Keratinocyte (primary cell): ENCODE data around the gene SND1. TPM values are rescaled to one million over a fixed set of nuclear protein-coding genes. Genes with fewer than 3 reads are reported as not detected.

Experiments
- DNase-seq: peaks from one replicate; pipeline ENCODE4 v3.0.0-alpha.2; 2011; ENCODE audit warnings: low read depth, missing footprints, low spot score
- FAIRE-seq: peaks from 2 replicates; lab custom pipeline; 2011; peaks lifted over from hg19 to GRCh38; lab: Jason Lieb, UNC
- H2AFZ ChIP-seq: 2 replicates; pipeline ENCODE4 v1.6.0; 2012; ENCODE audit warnings: low read length, control low read depth, inconsistent platforms; ENCODE audit not compliant: control insufficient read depth
- H3K27ac ChIP-seq: 2 replicates; pipeline ENCODE4 v1.5.1; 2011; ENCODE audit warnings: low read length; ENCODE audit not compliant: control insufficient read depth, insufficient read depth
- H3K27me3 ChIP-seq: 3 replicates; pipeline ENCODE4 v1.6.0; 2011; ENCODE audit warnings: low read length; ENCODE audit not compliant: control insufficient read depth, insufficient read depth; ENCODE audit errors: extremely low read depth
- H3K36me3 ChIP-seq, 2 experiments: 2 replicates in 1 of 2; 3 replicates in 1 of 2; pipeline ENCODE4 v1.5.1; 2011; ENCODE audit warnings: low read length in 2 of 2, mild to moderate bottlenecking in 1 of 2; ENCODE audit not compliant: control insufficient read depth in 2 of 2, insufficient read depth in 2 of 2; ENCODE audit errors: extremely low read depth in 1 of 2
- H3K4me1 ChIP-seq: 3 replicates; pipeline ENCODE4 v1.5.1; 2011; ENCODE audit warnings: low read length; ENCODE audit not compliant: control insufficient read depth, insufficient read depth; ENCODE audit errors: extremely low read depth
- H3K4me2 ChIP-seq: 3 replicates; pipeline ENCODE4 v1.6.0; 2011; ENCODE audit warnings: low read depth, low read length; ENCODE audit not compliant: control insufficient read depth, insufficient read depth; ENCODE audit errors: extremely low read depth
- H3K4me3 ChIP-seq, 3 experiments: fragments of 200-600 bp in 1 of 3; sonication (generic) in 1 of 3; 2 replicates in 2 of 3; 3 replicates in 1 of 3; pipeline ENCODE4 v1.5.1; 2011 to 2016; ENCODE audit warnings: low read length in 3 of 3, mild to moderate bottlenecking in 3 of 3, control low read depth in 2 of 3, inconsistent platforms in 1 of 3, low read depth in 1 of 3, mixed read lengths in 1 of 3, mixed run types in 1 of 3, moderate library complexity in 1 of 3; ENCODE audit not compliant: control insufficient read depth in 2 of 3, insufficient read depth in 2 of 3; ENCODE audit errors: extremely low read depth in 1 of 3
- H3K79me2 ChIP-seq: 2 replicates; pipeline ENCODE4 v1.6.0; 2012; ENCODE audit warnings: low read length; ENCODE audit not compliant: control insufficient read depth, insufficient read depth
- H3K9ac ChIP-seq: 3 replicates; pipeline ENCODE4 v1.6.0; 2011; ENCODE audit warnings: low read length; ENCODE audit not compliant: control insufficient read depth, insufficient read depth; ENCODE audit errors: extremely low read depth
- H3K9me1 ChIP-seq: 3 replicates; pipeline ENCODE4 v1.6.0; 2011; ENCODE audit warnings: low read length; ENCODE audit not compliant: control insufficient read depth, insufficient read depth; ENCODE audit errors: extremely low read depth
- H3K9me3 ChIP-seq: 2 replicates; pipeline ENCODE4 v1.5.1; 2012; ENCODE audit warnings: low read depth, low read length; ENCODE audit not compliant: control insufficient read depth
- H4K20me1 ChIP-seq: 3 replicates; pipeline ENCODE4 v1.6.0; 2011; ENCODE audit warnings: low read length; ENCODE audit not compliant: control insufficient read depth, insufficient read depth; ENCODE audit errors: extremely low read depth
- EZH2 ChIP-seq: IDR thresholded peaks from one replicate; pipeline ENCODE4 v1.6.1; 2012; ENCODE audit warnings: inconsistent platforms, mild to moderate bottlenecking, low read length, moderate library complexity
- dilution Hi-C: fragments of 300-500 bp; cut with MboI; formaldehyde crosslinking; loops from one replicate; pipeline ENCODE4 v1.7.0; 2020; ENCODE audit warnings: low sequenced_read_pairs; ENCODE audit not compliant: extremely low pct_ligation_motif_present
- polyA plus RNA-seq, 5 experiments: library from polyadenylated mRNA; depleted of rRNA in 3 of 5; stranded (reverse) in 3 of 5; stranded (forward) in 1 of 5; unstranded in 1 of 5; fragments of >200 nt; gene quantifications; 1 replicate in 1 of 5; 2 replicates in 3 of 5; 3 replicates in 1 of 5; pipeline versions ENCODE4 v1.2.1 to v1.2.3, GENCODE V29; 2011 to 2012; ENCODE audit warnings: missing spikeins in 2 of 5, low read depth in 1 of 5, low replicate concordance in 1 of 5
- TF ChIP-seq, protein P1 (sequence below), 3 experiments: IDR thresholded peaks in 1 of 3; conservative IDR thresholded peaks in 1 of 3; optimal IDR thresholded peaks in 1 of 3; 2 replicates in 2 of 3; 3 replicates in 1 of 3; pipeline versions ENCODE3 to v1.5.1; 2011; ENCODE audit warnings: low read length in 3 of 3, mild to moderate bottlenecking in 3 of 3, moderate library complexity in 2 of 3, control low read depth in 1 of 3, inconsistent platforms in 1 of 3; ENCODE audit not compliant: insufficient read depth in 2 of 3; ENCODE audit errors: extremely low read depth in 1 of 3

The SND1 gene
- polyA plus RNA-seq, 1 donor (not counting 4 experiments of a cell fraction or from before 2014, with no cell fraction given), result 140 TPM

DNA sequence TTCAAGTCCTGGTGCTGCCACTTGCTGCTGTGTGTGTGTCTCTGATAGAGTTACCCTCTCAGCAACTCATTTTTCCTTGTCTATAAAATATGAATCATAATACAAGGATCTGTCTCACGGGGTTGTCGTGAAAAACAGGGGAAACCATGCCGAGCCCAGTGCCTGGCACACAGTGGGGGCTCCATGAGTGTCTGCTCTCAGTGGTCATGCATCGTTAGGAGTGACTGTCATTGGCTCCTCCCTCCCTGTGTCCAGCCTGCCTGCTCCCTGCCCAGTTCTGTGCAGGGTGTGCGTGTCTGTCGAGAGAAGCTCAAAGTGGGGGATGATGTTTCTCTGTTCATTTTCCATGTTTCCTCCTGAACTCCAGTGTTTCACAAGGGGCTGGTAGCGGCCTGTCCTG, 462.8 kb downstream of the SND1 start:
- Histone ChIP-seq H3K9me3 (no peaks in the 10 kb centered on the region), H3K4me1 (peaks cover 15% of the 10 kb centered on the region), H3K4me3 (no peak overlapping the region), H2AFZ (no peak overlapping the region), H4K20me1 (no peaks in the 10 kb centered on the region), H3K9me1 (no peaks in the 10 kb centered on the region), H3K79me2 (no peaks in the 10 kb centered on the region), H3K27me3 (no peaks in the 10 kb centered on the region), H3K36me3 (no peaks in the 10 kb centered on the region), H3K27ac (no peak overlapping the region), H3K9ac (no peak overlapping the region), H3K4me2 (no peak overlapping the region)
- no peak for TF ChIP-seq EZH2
- TF ChIP-seq, protein P1, sequence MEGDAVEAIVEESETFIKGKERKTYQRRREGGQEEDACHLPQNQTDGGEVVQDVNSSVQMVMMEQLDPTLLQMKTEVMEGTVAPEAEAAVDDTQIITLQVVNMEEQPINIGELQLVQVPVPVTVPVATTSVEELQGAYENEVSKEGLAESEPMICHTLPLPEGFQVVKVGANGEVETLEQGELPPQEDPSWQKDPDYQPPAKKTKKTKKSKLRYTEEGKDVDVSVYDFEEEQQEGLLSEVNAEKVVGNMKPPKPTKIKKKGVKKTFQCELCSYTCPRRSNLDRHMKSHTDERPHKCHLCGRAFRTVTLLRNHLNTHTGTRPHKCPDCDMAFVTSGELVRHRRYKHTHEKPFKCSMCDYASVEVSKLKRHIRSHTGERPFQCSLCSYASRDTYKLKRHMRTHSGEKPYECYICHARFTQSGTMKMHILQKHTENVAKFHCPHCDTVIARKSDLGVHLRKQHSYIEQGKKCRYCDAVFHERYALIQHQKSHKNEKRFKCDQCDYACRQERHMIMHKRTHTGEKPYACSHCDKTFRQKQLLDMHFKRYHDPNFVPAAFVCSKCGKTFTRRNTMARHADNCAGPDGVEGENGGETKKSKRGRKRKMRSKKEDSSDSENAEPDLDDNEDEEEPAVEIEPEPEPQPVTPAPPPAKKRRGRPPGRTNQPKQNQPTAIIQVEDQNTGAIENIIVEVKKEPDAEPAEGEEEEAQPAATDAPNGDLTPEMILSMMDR (optimal IDR thresholded peaks at IDR 0.05 in 1 of 3, IDR thresholded peaks at IDR 0.05 in 1 of 3, conservative IDR thresholded peaks at IDR 0.05 in 1 of 3; ENCODE audit: extremely low read depth in 1 of 3, insufficient read depth in 2 of 3, low read length in 3 of 3), result no peak
- no peak for DNase-seq
- FAIRE-seq, result no peak
- dilution Hi-C loops, result no loop called here

DNA sequence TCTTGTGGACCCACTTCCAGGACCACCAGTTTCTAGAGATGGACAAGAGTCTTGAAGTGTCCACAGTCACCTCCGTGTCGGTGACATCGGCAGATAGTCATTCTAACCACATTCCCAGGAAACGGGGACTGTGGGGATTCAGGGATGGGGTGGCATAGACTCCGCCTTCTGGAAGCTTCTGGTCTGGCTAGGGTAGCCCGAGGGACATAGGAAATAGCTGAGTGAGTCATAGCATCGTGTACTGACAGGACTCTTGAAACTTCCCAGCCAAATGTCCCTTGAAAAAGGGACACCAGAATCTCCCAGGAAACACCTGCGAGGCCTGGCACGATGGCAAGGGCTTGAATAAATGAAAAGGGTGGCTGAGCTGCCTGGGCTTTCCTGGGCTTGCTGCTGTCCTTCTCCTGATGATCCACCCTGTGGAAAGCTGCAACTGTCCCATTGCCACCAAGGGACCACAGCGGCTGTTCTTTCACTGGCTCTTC, 463.4 kb downstream of the SND1 start:
- dilution Hi-C loops, result no loop called here
- peak; percentile 84 for FAIRE-seq
- no peak overlapping the region for H2AFZ ChIP-seq

More for the DNA sequence above, 463.4 kb downstream of the SND1 start:
- no peaks in the 10 kb centered on the region for H3K36me3 ChIP-seq
- H3K9me1 ChIP-seq, result no peaks in the 10 kb centered on the region
- peaks cover 15% of the 10 kb centered on the region for H3K4me1 ChIP-seq
- TF ChIP-seq EZH2, result no peak
- TF ChIP-seq, protein P1 (optimal IDR thresholded peaks at IDR 0.05 in 1 of 3, IDR thresholded peaks at IDR 0.05 in 1 of 3, conservative IDR thresholded peaks at IDR 0.05 in 1 of 3; ENCODE audit: extremely low read depth in 1 of 3, insufficient read depth in 2 of 3, low read length in 3 of 3), result no peak
- DNase-seq, result peak; percentile 30
- H4K20me1 ChIP-seq, result no peaks in the 10 kb centered on the region
- peak overlapping the region; percentile 61 for H3K4me2 ChIP-seq
- H3K4me3 ChIP-seq, result peak overlapping the region in 1 of 3 experiments; percentile 34
- H3K79me2 ChIP-seq, result no peaks in the 10 kb centered on the region
- no peak overlapping the region for H3K27ac ChIP-seq
- H3K9me3 ChIP-seq, result no peaks in the 10 kb centered on the region
- H3K9ac ChIP-seq, result no peak overlapping the region
- no peaks in the 10 kb centered on the region for H3K27me3 ChIP-seq
